22Rv1 (cell line): Measurements from ENCODE around the gene PFKFB4.

Source experiments
- CTCF ChIP-seq: fragments of 450-650 bp; IDR thresholded peaks from 2 replicates; pipeline ENCODE4 v1.5.1; 2017; ENCODE audit warnings: mild to moderate bottlenecking
- ZFX ChIP-seq: fragments of 450-650 bp; IDR thresholded peaks from 2 replicates; pipeline ENCODE4 v1.6.1; 2017; ENCODE audit warnings: antibody characterized with exemption, borderline replicate concordance

DNA sequence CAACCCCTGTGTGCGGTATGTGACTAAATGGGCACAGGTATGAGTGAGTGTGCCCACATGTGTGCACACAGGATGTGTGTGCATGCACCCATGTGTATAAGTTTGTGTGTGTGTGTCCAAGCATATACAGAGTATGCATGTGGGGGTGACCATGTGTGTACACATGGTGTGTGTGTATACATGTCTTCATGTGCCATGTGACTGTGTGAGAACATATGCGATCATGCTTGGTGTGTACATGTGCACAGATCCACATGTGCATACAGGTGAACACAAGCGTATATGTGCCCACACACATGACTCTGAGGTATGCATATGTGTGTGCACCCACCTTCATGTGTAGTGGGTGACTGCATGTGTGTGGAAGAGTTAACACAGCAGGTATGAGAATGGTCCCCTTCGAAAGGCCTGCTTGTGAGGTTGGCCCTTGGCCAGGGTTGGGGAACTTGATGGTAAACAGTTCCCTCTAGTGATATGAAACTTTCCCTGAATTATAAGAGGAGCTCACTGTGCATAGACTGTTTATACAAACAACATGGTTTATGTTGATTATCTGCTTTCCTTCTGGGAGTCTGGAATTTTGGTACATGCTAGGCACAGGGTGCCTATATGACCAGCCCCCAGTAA lies 10.3 kb downstream of the PFKFB4 start:
- TF ChIP-seq CTCF = no peak
- TF ChIP-seq ZFX = no peak
